Measurements from ENCODE around the gene CAMK2D. TPM values are rescaled to one million over a fixed set of nuclear protein-coding genes. Genes with fewer than 3 reads are reported as not detected.
A peak's percentile ranks its signal among the peaks of the same experiment; 100 is the strongest.

Gene CAMK2D
- total and polyA plus RNA-seq, 12 donors = 55.6 to 286 (median 221) TPM

GRCh38 chr4:113565702-113566012 is 195.9 kb downstream of the CAMK2D start:
- intact Hi-C loops (cut with DNase I) = no loop called here
- Histone ChIP-seq H3K4me3 (no peak overlapping the region), H3K36me3 (no peaks in the 10 kb centered on the region), H3K9me3 (no peaks in the 10 kb centered on the region), H3K27me3 (no peaks in the 10 kb centered on the region), H3K4me1 (peaks cover 0 to 38% (median 23%) of the 10 kb centered on the region in 9 donors), H3K27ac (peak overlapping the region in 1 of 10 donors; percentile 14)
- no peak for TF ChIP-seq CTCF (IDR thresholded peaks at IDR 0.05)
- DNase-seq = no peak
- ATAC-seq = no peak

GRCh38 chr4:113564493-113564892 is 197.0 kb downstream of the CAMK2D start:
- no peak for ATAC-seq
- H3K4me1 ChIP-seq = peaks cover 0 to 38% (median 24%) of the 10 kb centered on the region in 9 donors
- H3K4me3 ChIP-seq = no peak overlapping the region
- intact Hi-C loops (cut with DNase I) = no loop called here
- H3K27me3 ChIP-seq = no peaks in the 10 kb centered on the region
- H3K36me3 ChIP-seq = no peaks in the 10 kb centered on the region
- 90 to 97% methylated on average over 3 of the region's 3 CpGs for WGBS, 2 donors
- TF ChIP-seq CTCF (IDR thresholded peaks at IDR 0.05) = no peak
- no peak for DNase-seq
- peak overlapping the region in 1 of 10 donors; percentile 14 for H3K27ac ChIP-seq
- no peaks in the 10 kb centered on the region for H3K9me3 ChIP-seq

DNA sequence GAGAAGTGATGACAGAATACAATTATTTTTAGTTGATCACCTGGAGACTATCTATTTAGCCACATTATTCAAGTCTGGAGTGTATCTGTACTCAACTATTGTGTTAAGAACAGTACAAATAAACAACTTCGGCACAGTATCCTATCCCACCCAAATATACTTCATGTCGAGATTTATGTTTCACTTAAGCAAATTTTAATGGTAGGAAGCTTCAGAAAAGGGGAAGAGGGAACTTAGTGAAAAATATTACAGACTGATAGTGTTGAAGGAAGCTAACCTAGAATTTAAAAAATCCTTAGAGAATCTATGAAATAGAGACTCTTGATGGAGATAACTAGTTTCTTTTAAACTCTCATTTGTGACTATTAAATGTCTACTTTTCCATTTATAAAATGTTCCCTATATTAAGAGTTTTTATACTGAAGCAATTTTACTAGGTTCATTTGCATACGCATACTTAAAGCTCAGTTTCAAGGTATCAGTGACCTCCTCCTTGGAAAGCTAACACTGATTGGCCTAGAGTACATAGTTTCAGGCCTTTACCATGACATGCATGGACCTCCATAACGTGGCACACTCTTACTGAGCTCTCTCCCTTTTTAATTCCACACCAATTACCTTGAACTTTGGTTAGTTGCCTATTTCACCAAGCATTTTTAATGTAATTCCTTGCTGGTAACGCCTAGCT is 197.7 kb downstream of the CAMK2D start:
- Histone ChIP-seq H3K9me3 (no peaks in the 10 kb centered on the region), H3K4me3 (no peak overlapping the region), H3K36me3 (no peaks in the 10 kb centered on the region), H3K27me3 (no peaks in the 10 kb centered on the region), H3K27ac (no peak overlapping the region), H3K4me1 (peaks cover 0 to 38% (median 26%) of the 10 kb centered on the region in 9 donors)
- ATAC-seq (no peak), DNase-seq (no peak)
- no peak for TF ChIP-seq CTCF (IDR thresholded peaks at IDR 0.05)
- 87 to 90% methylated on average over 5 of the region's 5 CpGs for WGBS, 2 donors
- intact Hi-C loops (cut with DNase I) = no loop called here

DNA sequence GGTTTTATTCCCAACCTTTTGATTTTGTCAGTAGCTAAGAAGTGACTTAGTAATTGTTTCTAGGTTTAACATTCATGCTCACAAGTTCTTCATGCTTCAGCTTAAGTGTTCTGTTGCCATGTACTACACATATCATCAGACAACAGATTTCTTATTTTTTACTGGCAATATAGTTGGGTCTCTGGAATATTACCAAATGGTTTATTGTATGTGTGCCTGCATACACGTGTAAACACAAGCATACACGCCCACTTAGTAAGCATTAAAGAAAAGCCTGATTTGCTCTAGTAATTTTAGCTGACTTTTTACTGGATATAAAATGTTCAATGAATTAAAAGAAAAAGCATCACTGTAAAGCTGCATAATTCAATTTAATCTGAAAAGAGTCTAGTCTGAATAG is 199.8 kb downstream of the CAMK2D start:
- Histone ChIP-seq H3K4me3 (no peak overlapping the region), H3K27ac (peak overlapping the region in 2 of 10 donors; percentile 3 to 11), H3K36me3 (peaks cover 0 to 4% (median 0%) of the 10 kb centered on the region in 9 donors), H3K4me1 (peaks cover 0 to 46% (median 34%) of the 10 kb centered on the region in 9 donors), H3K9me3 (no peaks in the 10 kb centered on the region), H3K27me3 (no peaks in the 10 kb centered on the region)
- ATAC-seq (no peak), DNase-seq (no peak)
- 66 to 74% methylated on average over 2 of the region's 2 CpGs for WGBS, 2 donors
- intact Hi-C loops (cut with DNase I) = no loop called here
- no peak for TF ChIP-seq CTCF (IDR thresholded peaks at IDR 0.05)

Data from heart right ventricle (tissue), 16 donors.